Measurements from ENCODE around the gene CA7. TPM values are rescaled to one million over a fixed set of nuclear protein-coding genes. Genes with fewer than 3 reads are reported as not detected.

The CA7 gene
- total RNA-seq, 3 donors from 2014 or later, result 59.3 to 253 (median 131) TPM

- TF ChIP-seq CTCF (IDR thresholded peaks at IDR 0.05), result peak; percentile 99
- Histone ChIP-seq H3K9me3 (no peaks in the 10 kb centered on the region), H3K4me1 (ENCODE audit: low read depth) (peaks cover 14% of the 10 kb centered on the region), H3K36me3 (ENCODE audit: low read depth) (no peaks in the 10 kb centered on the region), H3K4me3 (peak within 1 kb of the TSS; percentile 71)
- intact Hi-C loops (cut with DNase I, micrococcal nuclease), result no loop called here
- DNase-seq (peak; percentile 89 to 93 (median 90)), ATAC-seq (peak; percentile 98)
These were observed 13.5 kb upstream of the CA7 start, which contains the start of gene NAE1 for GRCh38 chr16:66830422-66831404. NAE1 (minus strand) TSS chr16:66830976; CDS start chr16:66830899, 77 bp downstream.

DNA sequence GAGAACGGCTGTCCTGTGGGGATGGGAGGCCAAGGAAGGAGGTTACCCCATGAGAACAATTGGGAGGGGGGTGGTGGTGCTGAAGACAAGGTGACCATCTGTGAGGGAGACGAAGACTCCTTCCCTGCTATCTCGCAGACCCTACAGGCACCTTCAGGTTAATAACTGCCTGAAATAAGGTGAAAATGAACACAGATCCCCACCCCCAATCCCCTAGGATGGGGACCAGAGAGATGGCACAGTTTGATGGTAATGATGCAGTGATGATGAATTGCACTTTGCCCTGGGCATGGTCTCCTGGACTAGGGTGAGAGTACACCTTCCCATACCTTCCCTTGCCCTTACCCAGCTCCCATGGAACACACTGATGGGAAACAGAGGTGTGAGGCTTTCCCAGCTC is 12.0 kb upstream of the CA7 start:
- intact Hi-C loops (cut with DNase I, micrococcal nuclease), result no loop called here
- Histone ChIP-seq H3K4me3 (no peak overlapping the region), H3K36me3 (ENCODE audit: low read depth) (no peaks in the 10 kb centered on the region), H3K4me1 (ENCODE audit: low read depth) (peaks cover 14% of the 10 kb centered on the region), H3K9me3 (no peaks in the 10 kb centered on the region)
- peak; percentile 48 for ATAC-seq
- DNase-seq, result peak in 1 of 3 donors; percentile 22
- no peak for TF ChIP-seq CTCF (IDR thresholded peaks at IDR 0.05)

DNA sequence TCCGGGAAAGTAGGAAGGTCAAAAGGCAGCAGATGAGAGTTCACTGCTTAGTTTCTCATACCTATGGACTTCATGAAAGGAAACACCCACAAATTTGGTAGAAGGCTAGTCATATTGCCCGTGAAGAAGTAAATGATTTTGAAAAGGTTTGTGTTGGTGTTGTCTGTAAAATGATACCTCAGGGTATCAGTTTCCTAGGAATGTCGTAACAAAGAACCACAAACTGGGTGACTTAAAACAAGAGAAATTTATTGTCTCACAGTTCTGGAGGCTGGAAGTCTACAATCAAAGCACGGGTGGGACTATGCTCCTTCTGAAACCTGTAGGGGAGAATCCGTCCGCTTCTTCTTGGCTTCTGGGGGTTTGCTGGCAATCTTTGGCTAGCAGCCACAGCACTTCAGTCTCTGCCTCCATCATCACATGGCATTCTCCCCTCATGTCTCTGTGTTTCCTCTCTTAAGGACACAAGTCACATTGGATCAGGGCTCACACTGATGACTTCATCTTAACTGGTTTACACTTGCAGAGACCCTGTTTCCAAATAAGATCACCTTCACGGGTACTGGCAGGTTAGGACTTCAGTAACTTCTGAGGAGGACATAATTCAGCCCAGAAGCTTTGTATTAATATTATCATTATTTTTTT is 11.4 kb upstream of the CA7 start:
- TF ChIP-seq CTCF (IDR thresholded peaks at IDR 0.05), result no peak
- H3K9me3 ChIP-seq, result no peaks in the 10 kb centered on the region
- DNase-seq (no peak), ATAC-seq (no peak)
- intact Hi-C loops (cut with DNase I, micrococcal nuclease), result no loop called here
- no peaks in the 10 kb centered on the region for H3K36me3 ChIP-seq (ENCODE audit: low read depth)
- no peak overlapping the region for H3K4me3 ChIP-seq
- H3K4me1 ChIP-seq (ENCODE audit: low read depth), result peaks cover 14% of the 10 kb centered on the region

GRCh38 chr16:66834746-66835145 is 9.5 kb upstream of the CA7 start:
- peaks cover 7% of the 10 kb centered on the region for H3K4me1 ChIP-seq (ENCODE audit: low read depth)
- no peak for TF ChIP-seq CTCF (IDR thresholded peaks at IDR 0.05)
- H3K9me3 ChIP-seq, result no peaks in the 10 kb centered on the region
- no peak for ATAC-seq
- no peak for DNase-seq
- H3K36me3 ChIP-seq (ENCODE audit: low read depth), result no peaks in the 10 kb centered on the region
- intact Hi-C loops (cut with DNase I, micrococcal nuclease), result no loop called here
- no peak overlapping the region for H3K4me3 ChIP-seq

GRCh38 chr16:66840883-66841282 is 3.3 kb upstream of the CA7 start:
- H3K4me3 ChIP-seq, result no peak overlapping the region
- DNase-seq, result no peak
- no peaks in the 10 kb centered on the region for H3K36me3 ChIP-seq (ENCODE audit: low read depth)
- intact Hi-C loops (cut with DNase I, micrococcal nuclease), result no loop called here
- H3K9me3 ChIP-seq, result no peaks in the 10 kb centered on the region
- TF ChIP-seq CTCF (IDR thresholded peaks at IDR 0.05), result no peak
- no peak for ATAC-seq
- peaks cover 11% of the 10 kb centered on the region for H3K4me1 ChIP-seq (ENCODE audit: low read depth)

Data from mucosa of descending colon (tissue), 3 donors.